GM18511 (cell line): Measurements from ENCODE around the gene CD300A.

Experiments
- ATAC-seq: cut with Tn5 transposase; IDR thresholded peaks from one replicate; pipeline ENCODE4 v1.9.1; 2021; ENCODE audit warnings: mild to moderate bottlenecking, moderate library complexity; ENCODE audit not compliant: unreplicated experiment

CD300A gene

GRCh38 chr17:74439691-74440567, 26.5 kb upstream of the CD300A start:
- ATAC-seq = no peak

DNA sequence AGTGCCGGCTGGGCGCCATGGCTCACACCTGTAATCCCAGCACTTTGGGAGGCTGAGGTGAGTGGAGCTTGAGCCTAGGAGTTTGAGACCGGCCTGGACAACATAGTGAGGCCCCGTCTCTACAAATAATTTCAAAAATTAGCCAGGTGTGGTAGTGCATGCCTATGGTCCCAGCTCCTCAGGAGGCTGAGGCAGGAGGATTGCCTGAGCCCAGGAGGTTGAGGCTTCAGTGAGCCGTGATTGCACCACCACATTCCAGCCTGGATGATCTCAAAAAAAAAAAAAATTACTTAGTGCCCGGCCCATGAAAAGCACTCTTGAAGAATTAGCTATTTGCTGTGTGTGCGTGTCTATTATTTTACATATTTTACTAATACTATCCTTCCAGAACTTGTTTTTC, 24.9 kb upstream of the CD300A start:
- ATAC-seq = no peak

GRCh38 chr17:74442291-74442669, 24.2 kb upstream of the CD300A start:
- no peak for ATAC-seq

GRCh38 chr17:74442670-74443515, 23.5 kb upstream of the CD300A start:
- ATAC-seq = peak; percentile 60

GRCh38 chr17:74443516-74444296, 22.7 kb upstream of the CD300A start:
- no peak for ATAC-seq

DNA sequence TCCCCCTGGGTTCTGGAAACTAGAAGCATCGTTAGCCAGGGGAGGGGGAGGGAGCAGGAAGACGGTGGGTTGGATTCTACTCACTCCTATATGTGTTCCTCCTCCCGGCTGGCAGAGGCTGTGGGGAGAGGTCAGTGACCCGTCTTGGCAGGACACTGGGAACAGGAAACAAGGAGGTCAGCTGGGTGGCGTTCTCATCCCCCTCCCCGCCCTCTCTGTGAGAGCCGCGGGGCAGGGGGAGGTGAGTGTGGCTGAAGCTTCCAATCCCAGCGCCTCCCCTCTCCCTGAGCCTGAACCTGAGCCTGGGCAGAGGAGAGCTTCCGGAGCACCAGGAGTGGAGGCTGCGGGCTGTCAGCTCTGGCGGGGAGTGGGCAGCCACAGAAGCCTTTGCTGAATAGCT, 22.0 kb upstream of the CD300A start:
- ATAC-seq = no peak

DNA sequence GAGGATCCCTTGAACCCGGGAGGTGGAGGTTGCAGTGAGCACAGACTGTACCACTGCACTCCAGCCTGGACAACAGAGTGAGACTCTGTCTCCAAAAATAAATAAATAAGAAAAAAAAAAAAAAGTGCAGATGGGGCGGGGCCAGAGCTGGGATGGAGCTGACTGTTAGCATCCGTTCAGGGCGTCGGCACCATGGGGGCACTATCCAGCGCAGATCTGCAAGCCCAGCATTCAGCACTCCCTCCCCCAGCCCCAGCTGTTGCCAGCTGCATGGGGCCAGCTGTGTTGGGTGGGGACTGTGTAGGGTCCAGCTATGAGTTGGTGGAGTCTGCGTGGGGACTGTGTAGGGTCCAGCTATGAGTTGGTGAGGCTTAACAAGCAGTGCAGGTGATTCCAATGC, 21.3 kb upstream of the CD300A start:
- no peak for ATAC-seq

DNA sequence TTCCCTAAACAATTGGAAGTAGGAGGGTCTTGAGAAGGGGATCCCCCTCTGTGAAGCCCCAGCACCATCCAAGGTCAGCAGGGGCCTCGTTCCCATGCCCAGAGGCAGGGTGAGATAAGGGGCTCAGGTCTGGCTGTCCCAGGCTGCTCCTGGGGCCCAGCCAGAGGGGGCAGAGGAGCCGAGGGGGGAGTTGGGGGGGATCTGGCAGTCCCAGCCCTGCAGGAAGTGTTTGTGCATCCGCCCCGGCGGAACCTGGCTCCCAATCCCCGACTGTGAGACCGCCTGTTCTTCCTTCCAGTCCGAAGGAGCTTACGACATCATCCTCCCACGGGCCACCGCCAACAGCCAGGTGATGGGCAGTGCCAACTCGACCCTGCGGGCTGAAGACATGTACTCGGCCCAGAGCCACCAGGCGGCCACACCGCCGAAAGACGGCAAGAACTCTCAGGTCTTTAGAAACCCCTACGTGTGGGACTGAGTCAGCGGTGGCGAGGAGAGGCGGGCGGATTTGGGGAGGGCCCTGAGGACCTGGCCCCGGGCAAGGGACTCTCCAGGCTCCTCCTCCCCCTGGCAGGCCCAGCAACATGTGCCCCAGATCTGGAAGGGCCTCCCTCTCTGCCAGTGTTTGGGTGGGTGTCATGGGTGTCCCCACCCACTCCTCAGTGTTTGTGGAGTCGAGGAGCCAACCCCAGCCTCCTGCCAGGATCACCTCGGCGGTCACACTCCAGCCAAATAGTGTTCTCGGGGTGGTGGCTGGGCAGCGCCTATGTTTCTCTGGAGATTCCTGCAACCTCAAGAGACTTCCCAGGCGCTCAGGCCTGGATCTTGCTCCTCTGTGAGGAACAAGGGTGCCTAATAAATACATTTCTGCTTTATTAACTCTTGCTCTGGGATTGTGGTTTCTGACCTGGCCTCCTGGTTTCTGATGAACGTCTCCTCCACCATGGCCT, 19.6 kb upstream of the CD300A start:
- ATAC-seq = peak; percentile 66

- ATAC-seq = no peak
Measured at GRCh38 chr17:74447628-74448159, 18.7 kb upstream of the CD300A start.

- no peak for ATAC-seq
Measured at GRCh38 chr17:74448756-74449155, 17.7 kb upstream of the CD300A start.

GRCh38 chr17:74449306-74449705, 17.1 kb upstream of the CD300A start:
- ATAC-seq = no peak

GRCh38 chr17:74449773-74450172, 16.7 kb upstream of the CD300A start:
- no peak for ATAC-seq

DNA sequence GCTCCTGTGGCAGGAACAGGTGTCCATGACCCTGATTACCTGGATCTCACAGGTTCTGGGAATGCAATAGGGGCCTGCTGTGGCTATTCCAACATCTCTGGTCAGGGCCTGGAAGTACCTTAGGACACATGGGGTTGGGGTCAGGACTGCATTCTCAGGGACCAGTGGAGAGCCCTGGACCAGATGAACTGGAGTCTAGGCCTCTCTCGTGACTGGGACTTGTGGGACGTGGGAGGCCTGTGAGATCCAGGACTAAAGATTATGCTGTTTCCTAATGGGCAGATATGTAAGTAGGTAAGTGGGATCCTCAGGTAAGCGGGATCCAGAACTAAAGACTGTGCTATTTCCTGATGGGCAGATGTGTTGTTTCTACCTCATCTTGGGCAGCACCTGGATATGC, 16.2 kb upstream of the CD300A start:
- ATAC-seq = no peak

GRCh38 chr17:74450925-74451403, 15.5 kb upstream of the CD300A start:
- ATAC-seq = no peak

GRCh38 chr17:74451557-74451956, 14.9 kb upstream of the CD300A start:
- no peak for ATAC-seq

- no peak for ATAC-seq
Measured at GRCh38 chr17:74452033-74452840, 14.2 kb upstream of the CD300A start.

DNA sequence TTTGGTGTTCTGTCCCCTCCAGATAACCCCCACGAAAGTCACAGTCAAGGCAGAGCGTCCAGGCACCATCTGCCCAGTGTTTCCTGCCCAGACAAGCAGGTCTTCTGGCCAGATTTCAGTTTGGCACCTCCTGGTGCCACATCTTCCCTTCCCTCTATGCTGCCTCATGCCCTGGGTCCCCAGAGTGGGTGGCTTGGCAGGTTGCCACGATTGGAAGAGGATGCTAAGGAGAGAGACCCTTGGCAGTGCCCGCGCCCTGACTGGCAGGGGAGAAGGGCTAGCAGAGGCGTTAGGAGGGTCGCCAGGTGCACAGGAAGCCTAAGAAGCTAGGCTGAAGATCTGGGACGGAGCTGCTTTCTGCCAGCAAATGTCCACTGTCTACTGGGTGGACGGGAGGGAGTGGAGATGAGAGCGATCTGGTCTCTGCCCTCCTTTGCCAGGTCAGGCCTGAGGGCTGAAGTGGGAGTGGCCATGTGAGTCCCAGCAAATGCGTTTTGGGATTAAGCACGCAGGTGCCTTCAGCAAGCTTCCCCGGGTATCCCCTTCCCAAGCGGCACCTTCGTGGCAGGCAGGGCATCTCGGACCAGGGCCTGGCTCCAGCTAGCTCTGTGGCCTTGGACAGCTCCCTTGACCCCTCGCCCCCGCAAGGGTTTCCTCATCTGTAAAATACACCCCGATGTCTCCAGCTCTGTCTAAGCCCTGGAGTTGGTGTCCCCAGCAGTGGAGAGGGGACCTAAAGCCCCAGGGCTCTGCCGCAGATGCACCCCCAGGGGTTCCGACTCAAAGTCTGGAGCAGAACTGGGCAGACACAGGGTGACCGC, 13.4 kb upstream of the CD300A start:
- ATAC-seq = no peak

GRCh38 chr17:74453665-74454196, 12.7 kb upstream of the CD300A start:
- ATAC-seq = peak; percentile 29
